Smooth muscle cell (in vitro differentiated cells): ENCODE results near the gene AKAP12. TPM values are rescaled to one million over a fixed set of nuclear protein-coding genes. Genes with fewer than 3 reads are reported as not detected.

ENCODE experiments used
- DNase-seq: peaks from one replicate; lab custom pipeline; 2025; ENCODE audit not compliant: unreplicated experiment; lab: John Stamatoyannopoulos, UW
- H2AFZ ChIP-seq: fragments of 200-600 bp; sonication (generic); 2 replicates; pipeline ENCODE4 v1.6.0; 2016; ENCODE audit warnings: antibody characterized with exemption, low read depth, mild to moderate bottlenecking
- H3F3A ChIP-seq: fragments of 200-600 bp; sonication (generic); 2 replicates; pipeline ENCODE4 v1.6.0; 2017; ENCODE audit warnings: antibody characterized with exemption, low read depth
- H3K27ac ChIP-seq: fragments of 200-600 bp; sonication (generic); 2 replicates; pipeline ENCODE4 v1.5.1; 2016; ENCODE audit warnings: low read depth, mild to moderate bottlenecking
- H3K27me3 ChIP-seq: fragments of 200-600 bp; sonication (generic); 2 replicates; pipeline ENCODE4 v1.6.1; 2016; ENCODE audit warnings: low read depth, mild to moderate bottlenecking
- H3K36me3 ChIP-seq: fragments of 200-600 bp; sonication (generic); 2 replicates; pipeline ENCODE4 v1.5.1; 2016; ENCODE audit warnings: low read depth
- H3K4me1 ChIP-seq: fragments of 200-600 bp; sonication (generic); 2 replicates; pipeline ENCODE4 v1.5.1; 2016; ENCODE audit warnings: low read depth
- H3K4me2 ChIP-seq: fragments of 200-600 bp; sonication (generic); 2 replicates; pipeline ENCODE4 v1.6.0; 2016; ENCODE audit warnings: mild to moderate bottlenecking
- H3K4me3 ChIP-seq: fragments of 200-600 bp; sonication (generic); 2 replicates; pipeline ENCODE4 v1.5.1; 2016; ENCODE audit warnings: mild to moderate bottlenecking
- H3K79me2 ChIP-seq: fragments of 200-600 bp; sonication (generic); 2 replicates; pipeline ENCODE4 v1.6.0; 2016; ENCODE audit warnings: low read depth, mild to moderate bottlenecking
- H3K9ac ChIP-seq: fragments of 200-600 bp; sonication (generic); 2 replicates; pipeline ENCODE4 v1.6.0; 2016; ENCODE audit warnings: low read depth
- H3K9me3 ChIP-seq: fragments of 200-600 bp; sonication (generic); replicated peaks from 2 replicates; pipeline ENCODE4 v1.5.1; 2016; ENCODE audit warnings: low read depth
- H4K20me1 ChIP-seq: fragments of 200-600 bp; sonication (generic); 2 replicates; pipeline ENCODE4 v1.6.0; 2016; ENCODE audit warnings: low read depth
- CTCF ChIP-seq: fragments of 200-600 bp; sonication (generic); IDR thresholded peaks from 2 replicates; pipeline ENCODE4 v1.5.1; 2017; ENCODE audit warnings: borderline replicate concordance, mild to moderate bottlenecking, antibody characterized with exemption; ENCODE audit not compliant: insufficient read depth, poor library complexity, severe bottlenecking
- WGBS: methylation state at CpG from one replicate; pipeline ENCODE4 v1.1.7; 2016; ENCODE audit warnings: low lambda C conversion rate; 5-methylcytosine and 5-hydroxymethylcytosine counted together
- polyA plus RNA-seq: library from polyadenylated mRNA; unstranded; fragments of >200 nt; fragmentation: Nextera tagmentation; extraction: Ambion mirVana; gene quantifications from 2 replicates; pipeline ENCODE4 v1.2.1, GENCODE V29; 2016
- total RNA-seq: library from RNA; depleted of rRNA; stranded (reverse); fragments of >200 nt; gene quantifications from 2 replicates; pipeline ENCODE4 v1.2.3, GENCODE V29; 2014

AKAP12 gene
- total and polyA plus RNA-seq, 2 experiments from 2014 or later, result 10.7 to 13.3 TPM

GRCh38 chr6:151377095-151377494 lies 137.3 kb downstream of the AKAP12 start:
- Histone ChIP-seq H3K9ac (no peak overlapping the region), H4K20me1 (no peaks in the 10 kb centered on the region), H3K79me2 (peaks cover 64% of the 10 kb centered on the region), H2AFZ (no peak overlapping the region), H3K4me3 (no peak overlapping the region), H3K36me3 (no peaks in the 10 kb centered on the region), H3F3A (peaks cover 14% of the 10 kb centered on the region), H3K27me3 (no peaks in the 10 kb centered on the region), H3K9me3 (no peaks in the 10 kb centered on the region), H3K4me2 (no peak overlapping the region), H3K4me1 (peaks cover 12% of the 10 kb centered on the region), H3K27ac (no peak overlapping the region)
- TF ChIP-seq CTCF, result no peak
- 96% methylated on average over 3 of the region's 3 CpGs for WGBS
- no peak for DNase-seq

GRCh38 chr6:151379933-151380847 lies 140.4 kb downstream of the AKAP12 start:
- no peak overlapping the region for H3K9ac ChIP-seq
- peaks cover 4% of the 10 kb centered on the region for H3K4me1 ChIP-seq
- peak overlapping the region; percentile 10 for H2AFZ ChIP-seq
- H3K79me2 ChIP-seq, result peaks cover 94% of the 10 kb centered on the region
- H3K9me3 ChIP-seq, result no peaks in the 10 kb centered on the region
- H3F3A ChIP-seq, result peaks cover 6% of the 10 kb centered on the region
- TF ChIP-seq CTCF, result no peak
- 60% methylated on average over 14 of the region's 14 CpGs for WGBS
- no peak overlapping the region for H3K4me3 ChIP-seq
- peak overlapping the region; percentile 67 for H3K4me2 ChIP-seq
- no peaks in the 10 kb centered on the region for H4K20me1 ChIP-seq
- no peak for DNase-seq
- no peaks in the 10 kb centered on the region for H3K27me3 ChIP-seq
- peaks cover 5% of the 10 kb centered on the region for H3K36me3 ChIP-seq
- H3K27ac ChIP-seq, result peak overlapping the region; percentile 65

GRCh38 chr6:151380848-151381205 lies 141.1 kb downstream of the AKAP12 start:
- WGBS, result 100% methylated on average over 1 of the region's 1 CpG

More at GRCh38 chr6:151380848-151381205, 141.1 kb downstream of the AKAP12 start:
- Histone ChIP-seq H3K4me3 (no peak overlapping the region), H4K20me1 (no peaks in the 10 kb centered on the region), H3F3A (peaks cover 6% of the 10 kb centered on the region), H3K9ac (no peak overlapping the region), H3K4me1 (peaks cover 4% of the 10 kb centered on the region), H3K4me2 (peak overlapping the region; percentile 67), H3K79me2 (peaks cover 94% of the 10 kb centered on the region), H3K27ac (peak overlapping the region; percentile 65), H3K36me3 (peaks cover 5% of the 10 kb centered on the region), H3K9me3 (no peaks in the 10 kb centered on the region), H3K27me3 (no peaks in the 10 kb centered on the region), H2AFZ (no peak overlapping the region)
- no peak for TF ChIP-seq CTCF
- no peak for DNase-seq
